Measurements from ENCODE around the gene XCL2. TPM values are rescaled to one million over a fixed set of nuclear protein-coding genes. Genes with fewer than 3 reads are reported as not detected.

The XCL2 gene
- polyA plus RNA-seq, 3 donors, result 0.56 to 1.9 TPM; not detected in 1

DNA sequence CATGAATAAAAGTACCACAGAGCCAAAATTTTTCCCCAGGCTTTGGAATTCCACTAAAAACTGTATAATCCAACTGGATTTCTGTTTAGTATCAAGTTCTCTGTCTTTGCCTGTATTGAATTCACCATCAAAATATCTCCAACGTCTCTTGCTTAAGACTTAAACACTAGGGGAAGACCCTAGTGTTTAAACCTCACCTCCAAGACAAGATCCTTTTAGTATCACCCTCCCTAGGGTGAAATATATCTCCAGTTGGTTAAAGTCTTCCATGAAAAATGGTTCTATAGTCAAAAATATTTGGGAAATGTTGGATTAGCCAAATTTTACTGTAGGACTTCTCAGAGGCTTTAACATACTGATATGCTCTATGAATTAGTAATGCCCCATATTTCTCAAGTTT, 24.5 kb upstream of the XCL2 start:
- Histone ChIP-seq H3K36me3 (replicated peaks in 1 of 2; ENCODE audit: control insufficient read depth in 1 of 2, insufficient read depth in 2 of 2, low read length in 2 of 2) (no peaks in the 10 kb centered on the region), H3K9ac (ENCODE audit: insufficient read depth, low read length, poor library complexity, severe bottlenecking) (no peak overlapping the region), H3K4me1 (ENCODE audit: control insufficient read depth in 1 of 2, insufficient read depth in 2 of 2, low read length in 2 of 2) (peaks cover 11 to 15% of the 10 kb centered on the region in 2 donors), H3K27me3 (ENCODE audit: control insufficient read depth in 2 of 2, insufficient read depth in 2 of 2, low read length in 2 of 2) (no peaks in the 10 kb centered on the region), H3K79me2 (ENCODE audit: insufficient read depth, low read length) (no peaks in the 10 kb centered on the region), H3K27ac (ENCODE audit: low read depth in 1 of 2, low read length in 2 of 2) (no peak overlapping the region), H4K20me1 (ENCODE audit: insufficient read depth, low read length) (no peaks in the 10 kb centered on the region), H3K4me3 (replicated peaks in 1 of 3; ENCODE audit: low read depth in 2 of 3, low read length in 3 of 3) (no peak overlapping the region), H2AFZ (ENCODE audit: insufficient read depth, low read depth, low read length, poor library complexity, severe bottlenecking) (no peak overlapping the region), H3K9me3 (replicated peaks in 1 of 2; ENCODE audit: control insufficient read depth in 1 of 2, insufficient read depth in 1 of 2, low read length in 2 of 2) (no peaks in the 10 kb centered on the region), H3K4me2 (replicated peaks; ENCODE audit: extremely low read depth, low read length, poor library complexity, severe bottlenecking) (no peak overlapping the region)
- WGBS (ENCODE audit: insufficient coverage), result no CpG with 5 or more reads among the region's 1 CpG
- Mint-ChIP-seq H3K27me3 (ENCODE audit: low read depth in 3 of 3) (peaks cover 1 to 4% (median 3%) of the 10 kb centered on the region in 3 donors), H3K4me3 (no peak overlapping the region), H3K9me3 (peaks cover 0 to 5% (median 0%) of the 10 kb centered on the region in 7 donors), H3K27ac (no peak overlapping the region), H3K36me3 (no peaks in the 10 kb centered on the region), H3K4me1 (peaks cover 10% of the 10 kb centered on the region)
- no peak for DNase-seq
- intact Hi-C loops (cut with micrococcal nuclease), result no loop called here
- TF ChIP-seq, protein P1, sequence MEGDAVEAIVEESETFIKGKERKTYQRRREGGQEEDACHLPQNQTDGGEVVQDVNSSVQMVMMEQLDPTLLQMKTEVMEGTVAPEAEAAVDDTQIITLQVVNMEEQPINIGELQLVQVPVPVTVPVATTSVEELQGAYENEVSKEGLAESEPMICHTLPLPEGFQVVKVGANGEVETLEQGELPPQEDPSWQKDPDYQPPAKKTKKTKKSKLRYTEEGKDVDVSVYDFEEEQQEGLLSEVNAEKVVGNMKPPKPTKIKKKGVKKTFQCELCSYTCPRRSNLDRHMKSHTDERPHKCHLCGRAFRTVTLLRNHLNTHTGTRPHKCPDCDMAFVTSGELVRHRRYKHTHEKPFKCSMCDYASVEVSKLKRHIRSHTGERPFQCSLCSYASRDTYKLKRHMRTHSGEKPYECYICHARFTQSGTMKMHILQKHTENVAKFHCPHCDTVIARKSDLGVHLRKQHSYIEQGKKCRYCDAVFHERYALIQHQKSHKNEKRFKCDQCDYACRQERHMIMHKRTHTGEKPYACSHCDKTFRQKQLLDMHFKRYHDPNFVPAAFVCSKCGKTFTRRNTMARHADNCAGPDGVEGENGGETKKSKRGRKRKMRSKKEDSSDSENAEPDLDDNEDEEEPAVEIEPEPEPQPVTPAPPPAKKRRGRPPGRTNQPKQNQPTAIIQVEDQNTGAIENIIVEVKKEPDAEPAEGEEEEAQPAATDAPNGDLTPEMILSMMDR (IDR thresholded peaks at IDR 0.05), result no peak

DNA sequence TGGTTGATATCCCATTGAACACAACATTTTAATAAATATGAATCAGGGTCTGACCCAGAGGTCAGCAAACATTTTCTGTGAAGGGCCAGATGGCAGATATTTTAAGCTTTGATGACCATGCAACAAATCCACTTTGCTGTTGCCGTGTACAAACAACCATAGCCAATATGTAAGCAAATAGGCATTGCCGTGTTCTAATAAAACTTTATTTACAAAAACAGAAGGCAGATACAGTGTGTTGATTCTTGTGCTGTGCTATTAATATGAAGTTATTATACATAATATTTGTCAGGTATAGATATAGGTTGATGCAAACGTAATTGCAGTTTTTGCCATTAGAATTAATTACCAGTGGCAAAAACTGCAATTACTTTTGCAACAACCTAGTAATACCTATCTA, 23.8 kb upstream of the XCL2 start:
- Histone ChIP-seq H3K27me3 (ENCODE audit: control insufficient read depth in 2 of 2, insufficient read depth in 2 of 2, low read length in 2 of 2) (no peaks in the 10 kb centered on the region), H4K20me1 (ENCODE audit: insufficient read depth, low read length) (no peaks in the 10 kb centered on the region), H3K4me2 (replicated peaks; ENCODE audit: extremely low read depth, low read length, poor library complexity, severe bottlenecking) (no peak overlapping the region), H3K9me3 (replicated peaks in 1 of 2; ENCODE audit: control insufficient read depth in 1 of 2, insufficient read depth in 1 of 2, low read length in 2 of 2) (no peaks in the 10 kb centered on the region), H3K4me3 (replicated peaks in 1 of 3; ENCODE audit: low read depth in 2 of 3, low read length in 3 of 3) (no peak overlapping the region), H3K27ac (ENCODE audit: low read depth in 1 of 2, low read length in 2 of 2) (no peak overlapping the region), H3K9ac (ENCODE audit: insufficient read depth, low read length, poor library complexity, severe bottlenecking) (no peak overlapping the region), H3K36me3 (replicated peaks in 1 of 2; ENCODE audit: control insufficient read depth in 1 of 2, insufficient read depth in 2 of 2, low read length in 2 of 2) (no peaks in the 10 kb centered on the region), H3K4me1 (ENCODE audit: control insufficient read depth in 1 of 2, insufficient read depth in 2 of 2, low read length in 2 of 2) (peaks cover 11 to 15% of the 10 kb centered on the region in 2 donors), H3K79me2 (ENCODE audit: insufficient read depth, low read length) (no peaks in the 10 kb centered on the region), H2AFZ (ENCODE audit: insufficient read depth, low read depth, low read length, poor library complexity, severe bottlenecking) (no peak overlapping the region)
- Mint-ChIP-seq H3K4me3 (no peak overlapping the region), H3K27ac (no peak overlapping the region), H3K9me3 (peaks cover 0 to 6% (median 0%) of the 10 kb centered on the region in 7 donors), H3K27me3 (ENCODE audit: low read depth in 3 of 3) (peaks cover 1 to 4% (median 3%) of the 10 kb centered on the region in 3 donors), H3K4me1 (peaks cover 14% of the 10 kb centered on the region), H3K36me3 (no peaks in the 10 kb centered on the region)
- TF ChIP-seq, protein P1 (IDR thresholded peaks at IDR 0.05), result no peak
- intact Hi-C loops (cut with micrococcal nuclease), result no loop called here
- WGBS (ENCODE audit: insufficient coverage), result no CpG with 5 or more reads among the region's 3 CpGs
- no peak for DNase-seq

Data from CD14-positive monocyte (primary cell).